ENCODE measurements around the gene SLC6A18.

Gene SLC6A18

DNA sequence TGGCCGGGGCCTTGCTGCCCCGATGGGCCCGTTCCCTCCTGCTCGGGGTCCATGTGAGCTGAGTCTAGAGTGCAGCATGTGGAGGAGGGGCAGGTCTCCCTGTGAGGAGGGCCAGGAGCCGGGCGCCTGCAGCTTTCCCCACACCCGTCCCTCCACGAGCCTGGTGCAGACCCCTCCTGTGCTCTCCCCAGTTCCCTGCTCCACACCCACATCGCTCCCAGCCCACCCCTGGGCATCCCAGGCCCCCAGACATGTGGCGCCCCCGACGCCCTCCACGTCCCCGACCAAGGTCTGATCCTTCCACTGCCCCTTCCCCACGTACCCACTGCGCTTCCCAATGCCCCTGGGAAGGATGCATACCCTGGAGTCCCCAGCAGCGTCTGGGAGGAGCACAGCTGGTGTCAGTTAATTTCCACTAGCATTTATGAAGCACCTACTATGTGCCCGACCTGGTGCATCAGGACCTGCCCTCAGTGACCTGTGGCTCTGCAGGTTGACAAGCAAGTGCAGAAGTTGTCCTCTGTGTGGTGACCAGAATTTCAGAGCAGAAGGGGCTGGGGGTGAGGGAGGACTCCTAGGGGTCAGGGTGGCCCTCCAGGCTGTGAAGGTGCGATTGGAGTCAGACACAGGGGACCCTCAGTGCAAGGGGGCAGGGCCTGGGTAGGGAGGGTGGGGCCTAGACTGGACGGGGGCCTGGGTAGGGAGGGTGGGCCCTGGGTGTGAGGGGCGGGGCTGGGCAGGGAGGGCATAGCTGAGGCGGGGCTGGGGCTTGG lies 10.8 kb upstream of the SLC6A18 start:
- peaks cover 12% of the 10 kb centered on the region for H3K9me3 ChIP-seq

DNA sequence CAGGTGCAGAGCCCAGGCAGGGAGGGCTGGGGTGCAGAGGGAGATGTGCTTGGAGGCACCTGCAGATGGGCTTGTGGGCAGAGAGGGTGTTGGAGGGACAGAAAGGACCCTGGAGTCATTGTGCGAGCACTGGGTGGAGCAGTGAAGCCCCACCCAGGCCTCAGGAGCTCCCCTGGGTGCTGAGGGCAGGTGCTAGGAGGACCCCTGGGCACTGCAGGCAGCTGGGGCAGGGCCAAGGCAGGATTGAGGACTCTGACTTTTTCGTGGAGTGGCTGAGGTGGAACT lies 10.3 kb upstream of the SLC6A18 start:
- Histone ChIP-seq H3K9ac (no peak overlapping the region), H3K4me3 (no peak overlapping the region), H3K27ac (0 out of 2 replicates have a peak overlapping the region, but pooled peaks have one; percentile 22), H3K4me1 (peaks cover 9% of the 10 kb centered on the region), H3K9me3 (peaks cover 12% of the 10 kb centered on the region), H4K20me1 (no peaks in the 10 kb centered on the region), H3K36me3 (no peaks in the 10 kb centered on the region), H3K4me2 (peak overlapping the region; percentile 61), H3K27me3 (no peaks in the 10 kb centered on the region)
- TF ChIP-seq Cebpa-rat (IDR thresholded peaks at IDR 0.05) = no peak

More for the DNA sequence above, 10.8 kb upstream of the SLC6A18 start:
- Histone ChIP-seq H3K4me1 (peaks cover 9% of the 10 kb centered on the region), H3K27ac (no peak overlapping the region), H3K27me3 (no peaks in the 10 kb centered on the region), H4K20me1 (no peaks in the 10 kb centered on the region), H3K36me3 (no peaks in the 10 kb centered on the region), H3K9ac (no peak overlapping the region), H3K4me2 (no peak overlapping the region), H3K4me3 (no peak overlapping the region)
- no peak for TF ChIP-seq Cebpa-rat (IDR thresholded peaks at IDR 0.05)

DNA sequence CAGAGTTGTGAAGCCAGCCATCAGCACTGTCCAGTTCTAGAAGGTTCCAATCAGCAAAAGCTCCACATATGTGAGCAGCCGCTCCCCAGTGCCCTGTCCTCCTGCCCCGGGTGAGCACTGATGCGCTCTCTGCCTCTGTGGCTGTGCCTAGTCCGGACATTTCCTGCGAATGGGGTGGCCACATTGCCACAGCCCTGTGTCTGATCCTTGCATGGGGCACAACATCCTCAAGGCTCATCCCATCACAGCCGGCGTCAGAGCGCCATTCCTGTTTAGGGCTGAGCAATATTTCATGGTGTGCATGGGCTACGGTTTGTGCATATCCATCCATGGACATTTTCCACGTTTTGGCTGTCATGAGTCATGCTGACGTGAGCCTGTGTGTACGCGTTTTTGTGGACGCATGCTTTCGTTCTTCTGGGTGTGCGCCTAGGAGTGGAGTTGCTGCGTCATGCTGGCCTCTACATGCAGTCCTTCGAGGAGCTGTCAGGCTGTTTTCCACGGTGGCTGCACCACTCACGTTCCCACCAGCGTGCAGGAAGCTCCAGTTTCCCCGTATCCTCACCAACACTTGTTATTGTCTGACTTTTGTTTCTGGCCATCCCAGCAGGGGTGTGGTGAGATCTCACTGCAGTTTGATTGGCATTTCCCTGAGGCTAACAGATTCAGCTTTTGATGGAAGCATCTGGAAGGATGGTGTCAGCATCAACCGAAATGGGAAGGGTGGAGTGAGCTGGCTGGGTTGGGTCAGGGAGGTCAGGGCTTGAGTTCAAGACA lies 9.7 kb upstream of the SLC6A18 start:
- no peak overlapping the region for H3K9ac ChIP-seq
- H3K36me3 ChIP-seq = no peaks in the 10 kb centered on the region
- no peak overlapping the region for H3K4me3 ChIP-seq
- no peaks in the 10 kb centered on the region for H4K20me1 ChIP-seq
- H3K27me3 ChIP-seq = no peaks in the 10 kb centered on the region
- peaks cover 9% of the 10 kb centered on the region for H3K4me1 ChIP-seq
- H3K9me3 ChIP-seq = peaks cover 12% of the 10 kb centered on the region
- no peak for TF ChIP-seq Cebpa-rat (IDR thresholded peaks at IDR 0.05)
- peak overlapping the region; percentile 61 for H3K4me2 ChIP-seq
- H3K27ac ChIP-seq = 0 out of 2 replicates have a peak overlapping the region, but pooled peaks have one; percentile 22

DNA sequence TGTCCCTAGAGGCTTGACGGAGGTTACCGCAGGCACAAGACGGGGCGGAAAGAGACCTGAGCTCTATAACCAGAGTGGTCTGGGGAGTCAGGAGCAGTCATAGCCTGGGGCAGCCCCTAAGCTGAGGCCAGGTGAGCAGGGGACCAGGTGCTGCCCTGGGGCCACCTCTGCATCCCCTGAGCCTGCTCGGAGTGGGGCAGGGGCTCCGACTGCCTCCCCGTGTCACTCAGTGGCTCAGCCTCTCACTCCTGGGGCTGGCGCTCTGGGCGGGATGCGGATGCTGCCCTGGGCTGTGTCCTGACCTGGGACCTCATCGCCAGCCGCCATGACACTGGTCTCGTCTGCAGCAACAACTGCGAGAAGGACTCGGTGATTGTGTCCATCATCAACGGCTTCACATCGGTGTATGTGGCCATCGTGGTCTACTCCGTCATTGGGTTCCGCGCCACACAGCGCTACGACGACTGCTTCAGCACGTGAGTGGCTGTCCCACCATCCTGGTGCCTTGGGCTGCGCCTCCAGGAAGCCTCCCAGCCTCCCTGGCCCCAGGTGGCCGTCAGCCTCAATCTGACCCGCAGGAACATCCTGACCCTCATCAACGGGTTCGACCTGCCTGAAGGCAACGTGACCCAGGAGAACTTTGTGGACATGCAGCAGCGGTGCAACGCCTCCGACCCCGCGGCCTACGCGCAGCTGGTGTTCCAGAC lies 8.8 kb upstream of the SLC6A18 start:
- H3K36me3 ChIP-seq = no peaks in the 10 kb centered on the region
- no peaks in the 10 kb centered on the region for H3K27me3 ChIP-seq
- H3K4me3 ChIP-seq = no peak overlapping the region
- H3K9me3 ChIP-seq = peaks cover 12% of the 10 kb centered on the region
- H4K20me1 ChIP-seq = no peaks in the 10 kb centered on the region
- H3K27ac ChIP-seq = no peak overlapping the region
- H3K9ac ChIP-seq = no peak overlapping the region
- no peak overlapping the region for H3K4me2 ChIP-seq
- H3K4me1 ChIP-seq = peaks cover 9% of the 10 kb centered on the region
- TF ChIP-seq Cebpa-rat (IDR thresholded peaks at IDR 0.05) = no peak

DNA sequence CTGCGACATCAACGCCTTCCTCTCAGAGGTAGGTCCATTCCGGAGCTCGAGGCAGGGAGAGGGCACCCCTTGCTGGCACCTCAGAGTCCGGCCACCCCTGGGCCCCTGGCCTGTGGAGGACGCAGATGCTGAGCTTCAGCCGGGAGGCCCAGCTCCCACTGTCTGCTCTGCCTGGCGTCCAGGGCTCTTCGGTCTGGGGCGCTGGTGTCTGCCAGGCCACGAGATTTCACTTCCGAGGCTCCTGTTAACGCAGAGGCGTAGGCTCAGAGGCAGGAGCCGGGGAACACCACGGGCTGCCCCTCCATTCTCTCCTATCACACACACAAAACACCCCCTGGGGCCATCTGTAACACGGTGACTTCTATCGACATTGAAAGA lies 8.3 kb upstream of the SLC6A18 start:
- peaks cover 12% of the 10 kb centered on the region for H3K9me3 ChIP-seq
- no peak overlapping the region for H3K9ac ChIP-seq
- no peaks in the 10 kb centered on the region for H3K36me3 ChIP-seq
- H3K4me3 ChIP-seq = no peak overlapping the region
- TF ChIP-seq Cebpa-rat (IDR thresholded peaks at IDR 0.05) = no peak
- H4K20me1 ChIP-seq = no peaks in the 10 kb centered on the region
- no peak overlapping the region for H3K27ac ChIP-seq
- no peak overlapping the region for H3K4me2 ChIP-seq
- peaks cover 9% of the 10 kb centered on the region for H3K4me1 ChIP-seq
- no peaks in the 10 kb centered on the region for H3K27me3 ChIP-seq

DNA sequence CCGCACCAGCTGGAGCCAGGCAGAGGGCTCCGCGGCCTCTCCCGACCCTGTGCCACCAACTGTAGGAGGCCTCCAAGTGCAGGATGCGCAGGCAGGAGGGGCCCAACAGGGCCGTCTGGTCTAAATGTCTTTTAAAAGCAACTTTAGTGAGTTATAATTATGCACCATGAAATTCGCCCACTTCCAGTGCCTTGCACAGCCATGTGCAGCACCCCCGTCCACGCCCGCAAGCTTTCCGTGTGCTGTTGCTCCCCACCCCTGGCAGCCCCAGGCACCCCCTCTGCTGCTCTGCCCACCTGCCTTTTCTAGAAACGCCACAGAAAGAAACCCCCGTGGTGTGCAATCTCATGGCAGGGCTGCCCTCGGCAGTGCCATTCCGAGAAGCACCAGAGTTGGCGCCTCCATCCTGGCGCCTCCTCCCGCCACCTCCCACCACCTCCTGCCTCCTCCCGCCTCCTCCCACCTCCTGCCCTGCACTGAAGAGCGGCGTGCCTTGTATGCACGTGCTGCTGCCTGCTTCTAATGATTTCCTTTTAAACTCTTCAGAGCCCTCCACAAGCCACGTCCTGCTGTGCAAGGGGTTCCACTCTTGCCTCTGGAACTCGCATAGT lies 7.5 kb upstream of the SLC6A18 start:
- no peak overlapping the region for H3K9ac ChIP-seq
- no peaks in the 10 kb centered on the region for H3K36me3 ChIP-seq
- no peaks in the 10 kb centered on the region for H3K27me3 ChIP-seq
- H3K4me3 ChIP-seq = no peak overlapping the region
- H3K4me1 ChIP-seq = peaks cover 9% of the 10 kb centered on the region
- no peak overlapping the region for H3K4me2 ChIP-seq
- TF ChIP-seq Cebpa-rat (IDR thresholded peaks at IDR 0.05) = no peak
- no peaks in the 10 kb centered on the region for H4K20me1 ChIP-seq
- H3K27ac ChIP-seq = no peak overlapping the region
- H3K9me3 ChIP-seq = peaks cover 12% of the 10 kb centered on the region

DNA sequence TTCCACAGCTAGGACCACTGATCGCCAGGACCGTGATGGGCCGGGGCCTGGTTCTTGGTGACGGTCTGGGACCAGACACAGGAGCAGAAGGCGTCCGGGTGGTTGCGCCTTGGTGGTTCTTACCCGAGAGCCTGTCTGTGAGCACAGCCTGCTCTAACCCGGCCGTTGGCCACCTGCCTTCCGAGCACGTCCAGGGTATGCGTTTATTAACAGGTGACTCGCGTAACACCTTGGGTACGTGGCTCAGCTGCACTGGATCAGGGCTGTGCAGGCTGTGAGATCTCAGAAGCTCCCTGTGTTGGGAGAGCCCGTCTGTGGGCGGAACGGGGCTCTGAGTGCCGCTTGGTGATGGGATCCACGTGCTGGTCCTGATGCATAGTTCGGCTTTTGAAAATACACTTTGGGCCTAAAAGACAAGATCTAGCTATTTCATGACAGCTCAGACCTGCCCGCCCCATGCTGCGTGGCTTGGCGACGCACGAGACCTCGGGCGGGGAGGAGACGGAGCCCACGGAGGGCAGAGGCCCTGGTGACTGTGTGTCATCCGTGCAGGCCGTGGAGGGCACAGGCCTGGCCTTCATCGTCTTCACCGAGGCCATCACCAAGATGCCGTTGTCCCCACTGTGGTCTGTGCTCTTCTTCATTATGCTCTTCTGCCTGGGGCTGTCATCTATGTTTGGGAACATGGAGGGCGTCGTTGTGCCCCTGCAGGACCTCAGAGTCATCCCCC lies 6.7 kb upstream of the SLC6A18 start:
- Histone ChIP-seq H3K9me3 (peaks cover 12% of the 10 kb centered on the region), H3K9ac (no peak overlapping the region), H3K27ac (no peak overlapping the region), H3K27me3 (no peaks in the 10 kb centered on the region), H3K4me3 (no peak overlapping the region), H3K4me2 (no peak overlapping the region), H4K20me1 (no peaks in the 10 kb centered on the region), H3K4me1 (peaks cover 9% of the 10 kb centered on the region), H3K36me3 (no peaks in the 10 kb centered on the region)
- no peak for TF ChIP-seq Cebpa-rat (IDR thresholded peaks at IDR 0.05)

DNA sequence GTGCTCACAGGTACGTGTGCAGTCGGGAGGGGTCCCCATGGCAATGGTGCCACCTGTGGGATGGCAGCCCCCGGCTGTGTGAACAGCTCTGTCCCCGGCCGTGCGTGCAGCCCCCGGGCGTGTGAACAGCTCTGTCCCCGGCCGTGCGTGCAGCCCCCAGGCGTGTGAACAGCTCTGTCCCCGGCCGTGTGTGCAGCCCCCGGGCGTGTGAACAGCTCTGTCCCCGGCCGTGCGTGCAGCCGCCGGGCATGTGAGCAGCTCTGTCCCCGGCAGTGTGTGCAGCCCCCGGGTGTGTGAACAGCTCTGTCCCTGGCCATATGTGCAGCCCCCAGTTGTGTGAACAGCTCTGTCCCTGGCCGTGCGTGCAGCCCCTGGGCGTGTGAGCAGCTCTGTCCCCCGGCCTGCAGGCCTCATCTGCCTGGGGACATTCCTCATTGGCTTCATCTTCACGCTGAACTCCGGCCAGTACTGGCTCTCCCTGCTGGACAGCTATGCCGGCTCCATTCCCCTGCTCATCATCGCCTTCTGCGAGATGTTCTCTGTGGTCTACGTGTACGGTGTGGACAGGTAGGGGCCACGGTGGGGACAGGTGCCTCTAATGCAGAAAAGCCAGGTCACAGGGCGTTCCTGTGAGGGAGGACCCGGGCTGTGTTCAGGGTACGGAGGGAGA lies 5.9 kb upstream of the SLC6A18 start:
- no peak overlapping the region for H3K4me2 ChIP-seq
- no peak overlapping the region for H3K4me3 ChIP-seq
- no peak for TF ChIP-seq Cebpa-rat (IDR thresholded peaks at IDR 0.05)
- H3K27me3 ChIP-seq = no peaks in the 10 kb centered on the region
- peaks cover 9% of the 10 kb centered on the region for H3K4me1 ChIP-seq
- H3K36me3 ChIP-seq = no peaks in the 10 kb centered on the region
- no peaks in the 10 kb centered on the region for H4K20me1 ChIP-seq
- no peak overlapping the region for H3K27ac ChIP-seq
- H3K9ac ChIP-seq = no peak overlapping the region
- peaks cover 12% of the 10 kb centered on the region for H3K9me3 ChIP-seq

DNA sequence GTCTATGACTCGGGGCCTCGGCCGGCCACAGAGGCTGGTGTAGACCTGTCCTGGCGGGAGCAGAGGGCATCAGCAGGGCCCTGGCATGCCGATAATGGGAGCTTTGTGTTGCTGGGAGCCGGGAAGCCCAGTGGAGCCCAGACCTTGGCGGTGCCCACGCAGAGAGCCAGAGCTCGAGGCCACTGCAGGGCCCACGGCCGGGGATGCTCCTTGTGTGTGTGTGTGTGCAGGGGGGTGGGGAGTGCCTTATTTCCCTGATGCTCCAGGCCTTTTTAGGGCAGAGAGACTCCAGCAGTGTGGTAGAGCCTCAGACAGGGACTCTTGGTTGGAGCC lies 5.4 kb upstream of the SLC6A18 start:
- no peak for TF ChIP-seq Cebpa-rat (IDR thresholded peaks at IDR 0.05)
- no peaks in the 10 kb centered on the region for H3K36me3 ChIP-seq
- H3K9me3 ChIP-seq = peaks cover 12% of the 10 kb centered on the region
- H3K27me3 ChIP-seq = no peaks in the 10 kb centered on the region
- H3K27ac ChIP-seq = no peak overlapping the region
- no peak overlapping the region for H3K9ac ChIP-seq
- H3K4me3 ChIP-seq = no peak overlapping the region
- no peaks in the 10 kb centered on the region for H4K20me1 ChIP-seq
- H3K4me2 ChIP-seq = no peak overlapping the region
- H3K4me1 ChIP-seq = peaks cover 9% of the 10 kb centered on the region

Measured in BLaER1 (cell line).